Renal pelvis (tissue), 4 donors: ENCODE results near the gene SEMA4A. TPM values are rescaled to one million over a fixed set of nuclear protein-coding genes. Genes with fewer than 3 reads are reported as not detected.

ENCODE experiments used
- DNase-seq: peaks from one replicate; pipeline ENCODE4 v3.0.0-alpha.2; 2013
- polyA plus RNA-seq, 3 donors: library from polyadenylated mRNA; unstranded; fragments of 120-200 nt; gene quantifications; one replicate each; pipeline ENCODE4 v1.2.1, GENCODE V29; 2013; ENCODE audit not compliant: insufficient read length in 3 of 3

The SEMA4A gene
- polyA plus RNA-seq, 3 donors: 21.2 to 27.5 (median 21.3) TPM

DNA sequence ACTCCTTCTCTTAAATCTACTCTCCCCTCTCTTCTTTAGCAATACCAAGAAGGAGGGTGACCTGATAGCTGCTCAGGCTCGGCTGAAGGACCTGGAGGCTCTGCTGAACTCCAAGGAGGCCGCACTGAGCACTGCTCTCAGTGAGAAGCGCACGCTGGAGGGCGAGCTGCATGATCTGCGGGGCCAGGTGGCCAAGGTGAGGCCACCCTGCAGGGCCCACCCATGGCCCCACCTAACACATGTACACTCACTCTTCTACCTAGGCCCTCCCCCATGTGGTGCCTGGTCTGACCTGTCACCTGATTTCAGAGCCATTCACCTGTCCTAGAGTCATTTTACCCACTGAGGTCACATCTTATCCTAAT, 22.8 kb upstream of the SEMA4A start:
- no peak for DNase-seq

DNA sequence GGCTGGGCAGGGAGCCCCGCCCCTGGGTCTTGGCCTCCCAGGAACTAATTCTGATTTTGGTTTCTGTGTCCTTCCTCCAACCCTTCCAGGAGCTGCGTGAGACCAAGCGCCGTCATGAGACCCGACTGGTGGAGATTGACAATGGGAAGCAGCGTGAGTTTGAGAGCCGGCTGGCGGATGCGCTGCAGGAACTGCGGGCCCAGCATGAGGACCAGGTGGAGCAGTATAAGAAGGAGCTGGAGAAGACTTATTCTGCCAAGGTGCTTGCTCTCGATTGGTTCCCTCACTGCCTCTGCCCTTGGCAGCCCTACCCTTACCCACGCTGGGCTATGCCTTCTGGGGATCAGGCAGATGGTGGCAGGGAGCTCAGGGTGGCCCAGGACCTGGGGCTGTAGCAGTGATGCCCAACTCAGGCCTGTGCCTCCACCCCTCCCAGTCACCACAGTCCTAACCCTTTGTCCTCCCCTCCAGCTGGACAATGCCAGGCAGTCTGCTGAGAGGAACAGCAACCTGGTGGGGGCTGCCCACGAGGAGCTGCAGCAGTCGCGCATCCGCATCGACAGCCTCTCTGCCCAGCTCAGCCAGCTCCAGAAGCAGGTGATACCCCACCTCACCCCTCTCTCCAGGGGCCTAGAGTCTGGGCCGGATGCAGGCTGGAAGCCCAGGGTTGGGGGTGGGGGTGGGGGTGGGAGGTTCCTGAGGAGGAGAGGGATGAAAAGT, 18.5 kb upstream of the SEMA4A start:
- DNase-seq: no peak

DNA sequence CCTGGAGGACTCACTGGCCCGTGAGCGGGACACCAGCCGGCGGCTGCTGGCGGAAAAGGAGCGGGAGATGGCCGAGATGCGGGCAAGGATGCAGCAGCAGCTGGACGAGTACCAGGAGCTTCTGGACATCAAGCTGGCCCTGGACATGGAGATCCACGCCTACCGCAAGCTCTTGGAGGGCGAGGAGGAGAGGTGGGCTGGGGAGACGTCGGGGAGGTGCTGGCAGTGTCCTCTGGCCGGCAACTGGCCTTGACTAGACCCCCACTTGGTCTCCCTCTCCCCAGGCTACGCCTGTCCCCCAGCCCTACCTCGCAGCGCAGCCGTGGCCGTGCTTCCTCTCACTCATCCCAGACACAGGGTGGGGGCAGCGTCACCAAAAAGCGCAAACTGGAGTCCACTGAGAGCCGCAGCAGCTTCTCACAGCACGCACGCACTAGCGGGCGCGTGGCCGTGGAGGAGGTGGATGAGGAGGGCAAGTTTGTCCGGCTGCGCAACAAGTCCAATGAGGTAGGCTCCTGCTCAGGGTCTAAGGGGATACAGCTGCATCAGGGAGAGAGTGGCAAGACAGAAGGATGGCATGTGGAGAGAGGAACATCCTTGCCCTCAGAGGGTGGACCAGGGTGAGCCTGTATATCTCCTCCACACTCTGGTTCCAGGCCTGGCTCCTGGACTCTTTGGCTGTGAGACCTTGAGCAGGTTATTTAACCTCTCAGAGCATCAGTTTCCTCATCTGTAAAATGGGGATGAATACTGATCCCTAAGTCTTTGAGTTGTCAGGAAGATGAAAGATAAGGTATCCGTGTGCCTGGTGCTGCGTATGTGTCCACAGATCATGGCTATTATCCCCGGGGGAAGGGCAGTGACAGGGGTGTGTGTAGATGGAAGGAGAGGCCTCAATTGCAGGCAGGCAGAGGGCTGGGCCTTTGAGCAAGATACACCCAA, 17.2 kb upstream of the SEMA4A start:
- DNase-seq: no peak

DNA sequence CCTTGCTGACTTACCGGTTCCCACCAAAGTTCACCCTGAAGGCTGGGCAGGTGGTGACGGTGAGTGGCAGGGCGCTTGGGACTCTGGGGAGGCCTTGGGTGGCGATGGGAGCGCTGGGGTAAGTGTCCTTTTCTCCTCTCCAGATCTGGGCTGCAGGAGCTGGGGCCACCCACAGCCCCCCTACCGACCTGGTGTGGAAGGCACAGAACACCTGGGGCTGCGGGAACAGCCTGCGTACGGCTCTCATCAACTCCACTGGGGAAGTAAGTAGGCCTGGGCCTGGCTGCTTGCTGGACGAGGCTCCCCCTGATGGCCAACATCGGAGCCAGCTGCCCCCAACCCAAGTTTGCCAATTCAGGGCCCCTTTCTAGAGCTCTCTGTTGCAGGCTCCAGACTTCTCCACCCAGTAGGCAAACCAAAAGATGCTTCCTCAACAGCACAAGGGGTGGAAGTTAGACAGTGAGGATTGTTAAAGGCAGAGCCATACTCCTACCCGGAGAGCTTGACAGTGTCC, 16.4 kb upstream of the SEMA4A start:
- DNase-seq: no peak

DNA sequence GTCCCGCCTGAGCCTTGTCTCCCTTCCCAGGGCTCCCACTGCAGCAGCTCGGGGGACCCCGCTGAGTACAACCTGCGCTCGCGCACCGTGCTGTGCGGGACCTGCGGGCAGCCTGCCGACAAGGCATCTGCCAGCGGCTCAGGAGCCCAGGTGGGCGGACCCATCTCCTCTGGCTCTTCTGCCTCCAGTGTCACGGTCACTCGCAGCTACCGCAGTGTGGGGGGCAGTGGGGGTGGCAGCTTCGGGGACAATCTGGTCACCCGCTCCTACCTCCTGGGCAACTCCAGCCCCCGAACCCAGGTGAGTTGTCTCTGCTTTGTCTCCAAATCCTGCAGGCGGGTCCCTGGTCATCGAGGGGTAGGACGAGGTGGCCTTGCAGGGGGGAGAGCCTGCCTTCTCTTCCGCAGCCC, 14.9 kb upstream of the SEMA4A start:
- no peak for DNase-seq

DNA sequence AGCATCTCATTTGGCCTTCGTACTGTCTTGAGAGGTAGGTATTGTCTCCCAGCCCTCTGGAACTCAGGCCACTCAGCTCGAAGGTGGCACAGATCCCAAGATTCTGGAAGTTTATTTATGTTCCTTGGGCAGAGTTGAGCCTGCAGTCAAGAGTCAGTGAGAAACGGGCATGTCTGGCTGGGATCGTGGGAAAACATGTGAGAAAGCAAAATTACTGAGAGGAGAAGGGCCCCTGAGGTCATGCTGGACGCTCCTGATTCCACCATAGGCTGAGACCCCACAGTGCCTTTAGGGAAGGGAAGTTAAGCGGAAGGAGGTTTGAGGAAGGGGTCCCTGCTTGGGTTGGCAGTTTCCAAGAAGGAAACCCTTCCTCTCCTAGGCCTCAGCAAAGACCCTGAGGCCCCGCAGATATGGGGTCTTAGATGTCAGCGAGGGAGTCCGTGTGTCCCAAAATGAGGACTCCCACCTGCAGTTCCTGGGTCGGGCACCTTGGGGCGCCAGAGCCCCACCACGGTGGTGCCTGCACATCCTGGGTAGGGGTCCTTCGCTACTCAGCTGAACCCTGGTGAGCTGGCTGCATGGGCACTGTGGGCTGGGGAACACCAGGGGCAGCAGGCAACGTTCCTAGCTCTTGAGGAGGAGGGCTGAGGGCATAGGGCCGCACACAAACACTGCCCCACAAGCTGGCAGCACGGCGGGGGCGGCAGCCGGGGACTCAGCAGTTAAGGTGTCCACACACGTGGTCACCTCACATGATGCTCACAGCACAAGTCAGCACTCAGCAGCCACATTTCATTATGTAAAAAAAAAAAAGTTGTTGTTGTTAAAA, 12.3 kb upstream of the SEMA4A start:
- no peak for DNase-seq

DNA sequence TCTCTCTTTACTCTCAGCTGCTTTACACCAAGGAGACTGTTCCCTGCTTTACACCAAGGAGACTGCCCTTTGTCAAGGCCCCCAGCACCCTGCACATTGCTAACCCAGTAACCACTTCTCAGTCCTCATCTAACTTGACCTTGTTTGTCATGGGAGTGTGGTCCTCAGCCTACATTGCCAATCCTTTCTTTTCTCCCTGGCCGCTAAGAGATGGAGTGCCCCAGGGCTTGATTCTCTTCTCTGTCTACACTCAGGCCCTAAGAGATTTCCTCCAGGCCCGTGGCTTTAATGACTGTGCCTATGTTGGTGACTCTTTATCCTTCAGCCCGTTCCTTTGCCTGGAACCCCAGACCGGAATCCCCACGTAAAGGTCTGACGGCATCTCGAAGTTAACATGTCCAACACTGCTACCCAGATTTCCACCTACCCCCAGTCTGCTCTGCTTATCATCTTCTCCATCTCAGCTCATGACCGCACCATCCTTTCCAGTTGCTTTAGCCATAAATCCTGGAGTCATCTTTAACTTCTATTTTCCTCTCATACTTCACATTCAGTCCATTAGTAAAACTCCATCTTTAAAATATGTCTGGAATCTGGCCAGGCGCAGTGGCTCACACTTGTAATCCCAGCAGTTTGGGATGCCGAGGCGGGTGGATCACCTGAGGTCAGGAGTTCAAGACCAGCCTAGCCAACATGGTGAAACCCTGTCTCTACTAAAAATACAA, 9.5 kb upstream of the SEMA4A start:
- no peak for DNase-seq

DNA sequence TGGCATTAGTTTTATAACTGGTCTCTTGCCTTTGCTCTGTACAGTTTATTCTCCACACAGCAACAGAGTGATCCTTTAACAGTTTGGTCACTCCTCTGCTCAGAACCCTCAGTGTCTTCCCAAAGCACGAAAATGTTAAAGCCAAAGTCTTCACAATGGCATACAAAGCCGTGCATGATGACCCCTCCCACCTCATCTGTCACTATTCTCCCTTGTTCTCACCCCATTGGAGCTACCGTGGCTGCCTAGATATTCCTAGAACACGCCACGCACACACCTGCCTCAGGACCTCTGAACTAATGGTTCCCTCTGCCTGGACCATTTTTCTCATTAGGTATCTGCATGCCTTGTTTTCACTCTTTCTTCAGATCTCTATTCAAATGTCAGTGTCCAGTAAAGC, 8.6 kb upstream of the SEMA4A start:
- DNase-seq: no peak

DNA sequence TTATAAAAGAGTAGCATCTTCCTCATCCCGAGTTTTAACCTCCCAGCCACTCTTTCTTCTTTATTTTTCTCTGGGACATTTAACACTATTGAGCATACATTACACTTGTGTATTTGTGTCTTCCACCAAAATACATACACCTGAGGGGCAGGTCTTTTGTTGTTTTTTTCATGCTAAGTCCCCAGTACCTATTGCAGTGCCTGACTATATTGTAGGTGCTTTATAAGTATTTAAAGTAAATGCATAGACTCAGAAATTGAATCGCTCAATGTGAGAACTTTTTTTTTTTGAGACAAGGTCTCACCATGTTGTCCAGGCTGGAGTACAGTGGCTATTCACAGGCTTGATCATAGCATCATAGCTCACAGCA, 7.8 kb upstream of the SEMA4A start:
- DNase-seq: no peak

DNA sequence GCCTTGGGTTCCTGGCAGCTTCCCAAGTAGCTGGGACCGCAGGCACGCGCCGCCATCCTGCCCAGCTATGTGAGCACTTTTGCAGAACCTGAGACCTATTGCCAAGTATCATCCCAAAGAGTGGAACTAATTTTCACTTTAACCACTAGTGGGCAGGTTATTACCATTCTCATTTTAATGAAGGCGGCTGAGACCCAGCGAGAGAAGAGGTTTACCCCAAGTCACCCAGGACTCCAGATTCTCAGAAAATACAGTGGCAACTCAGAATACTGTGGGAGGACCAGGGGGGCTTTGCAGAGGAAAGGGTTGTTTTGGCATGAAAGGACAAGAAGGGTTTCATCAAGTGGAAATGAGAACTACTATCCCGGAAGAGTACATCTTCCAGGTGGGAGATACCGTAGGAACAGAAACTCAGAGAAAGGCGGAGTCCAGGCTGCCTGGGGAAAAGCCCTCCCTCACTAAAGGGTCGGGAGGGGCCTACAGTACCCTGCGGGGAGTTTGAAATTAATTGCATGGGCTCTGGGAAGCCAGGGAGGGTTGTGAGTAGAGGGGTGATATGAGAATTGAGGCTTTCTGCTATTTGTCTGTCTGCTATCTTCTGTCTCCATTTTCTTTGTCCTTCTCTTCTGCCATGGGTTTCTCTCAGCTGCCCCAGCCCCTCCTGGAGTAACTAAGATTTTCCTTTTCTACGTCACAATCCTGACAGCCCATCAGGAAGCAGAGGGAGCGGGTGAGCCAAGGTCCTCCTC, 7.2 kb upstream of the SEMA4A start:
- peak; percentile 83 for DNase-seq

DNA sequence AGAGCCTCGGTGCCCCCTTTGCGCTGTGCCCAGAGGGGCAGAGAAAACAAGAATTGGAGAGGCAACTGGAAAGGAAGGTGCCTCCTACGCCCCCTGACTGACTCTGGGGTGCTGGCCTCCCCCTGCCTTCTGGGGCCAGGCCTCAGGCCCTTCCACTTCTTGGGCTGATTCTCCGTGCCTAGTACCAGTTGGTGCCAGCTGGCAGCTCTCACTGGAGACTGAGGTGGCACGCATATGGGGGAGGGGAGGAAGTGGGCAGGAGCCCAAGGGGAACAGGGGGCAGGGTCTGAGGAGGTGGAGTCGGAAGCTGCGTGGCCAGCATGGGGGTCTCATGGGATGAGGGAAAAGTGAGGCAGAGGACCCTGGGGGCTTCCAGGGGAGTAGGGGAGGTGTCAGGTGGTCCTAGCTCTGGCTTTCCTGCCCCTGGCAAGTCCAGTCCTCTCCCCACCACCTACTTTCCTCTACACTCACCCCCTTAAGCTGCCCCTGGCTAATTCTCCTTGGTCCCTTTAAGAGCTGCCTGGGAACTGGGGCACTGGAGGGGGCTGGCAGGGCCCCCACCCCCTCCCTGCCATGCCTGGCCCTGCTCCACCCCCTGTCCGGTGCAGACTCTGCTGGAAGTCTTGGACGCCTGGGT, 6.5 kb upstream of the SEMA4A start:
- no peak for DNase-seq

DNA sequence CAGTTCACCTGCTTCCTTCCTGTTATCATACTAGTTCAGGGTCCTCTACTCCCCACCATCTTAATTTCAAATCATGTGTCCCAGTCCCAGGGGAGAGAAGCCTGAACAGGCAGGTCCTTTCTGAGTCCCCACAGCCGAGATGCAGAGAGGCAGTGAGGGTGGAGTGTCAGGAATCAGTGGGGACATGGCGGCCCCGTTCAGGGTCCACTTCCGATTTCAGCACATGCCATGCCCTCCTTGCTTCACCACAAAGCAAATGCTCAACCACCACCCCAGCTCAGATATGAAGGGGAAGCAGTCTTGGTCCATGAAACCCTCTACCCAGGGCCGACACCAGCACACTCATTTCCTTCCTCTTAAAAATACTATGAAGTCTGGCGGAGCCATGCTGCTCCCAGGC, 5.2 kb upstream of the SEMA4A start:
- no peak for DNase-seq

DNA sequence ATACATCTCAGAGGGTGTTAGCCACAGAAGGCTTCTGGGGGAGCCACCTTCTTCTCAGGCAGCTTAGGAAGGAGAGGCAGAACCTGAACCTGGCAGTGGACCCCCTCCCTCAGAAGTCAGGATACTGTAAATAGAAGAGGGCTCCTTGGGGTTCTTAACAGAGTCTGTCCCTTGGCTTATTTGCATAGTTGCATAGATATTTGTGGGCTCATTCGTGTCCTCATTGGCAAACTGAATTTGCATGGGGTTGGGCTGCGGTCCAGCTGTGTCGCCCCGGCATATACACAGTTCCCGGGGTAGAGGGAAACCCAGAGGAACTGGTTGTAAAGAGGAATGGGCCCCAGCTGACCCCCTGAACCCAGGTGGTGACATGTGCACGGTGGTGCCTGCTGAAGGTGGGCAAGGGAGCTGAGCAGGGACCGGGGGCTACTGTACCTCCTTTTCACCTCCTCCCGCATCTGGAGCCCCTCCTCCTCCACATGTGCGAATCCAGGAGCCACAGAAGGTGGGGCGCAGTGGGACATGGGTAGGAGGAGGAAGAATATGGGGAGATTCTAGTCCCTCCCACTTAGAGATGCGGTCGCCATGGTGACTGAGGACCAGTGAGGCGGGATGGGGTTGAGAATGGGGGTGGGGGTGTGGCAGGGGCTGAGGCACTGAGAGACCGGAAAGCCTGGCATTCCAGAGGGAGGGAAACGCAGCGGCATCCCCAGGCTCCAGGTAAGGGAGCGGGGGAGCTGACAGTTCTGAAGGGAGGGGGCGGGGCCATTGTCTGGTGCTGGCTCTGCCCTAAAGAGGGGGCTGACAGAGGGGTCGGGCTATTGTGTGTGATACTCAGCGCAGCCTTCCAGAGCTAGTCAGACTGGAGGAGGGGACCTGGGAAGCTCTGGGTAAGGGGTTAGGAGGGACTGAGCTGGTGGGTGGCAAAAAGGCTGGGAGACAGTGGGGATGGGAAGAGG, 3.7 kb upstream of the SEMA4A start:
- DNase-seq: no peak

DNA sequence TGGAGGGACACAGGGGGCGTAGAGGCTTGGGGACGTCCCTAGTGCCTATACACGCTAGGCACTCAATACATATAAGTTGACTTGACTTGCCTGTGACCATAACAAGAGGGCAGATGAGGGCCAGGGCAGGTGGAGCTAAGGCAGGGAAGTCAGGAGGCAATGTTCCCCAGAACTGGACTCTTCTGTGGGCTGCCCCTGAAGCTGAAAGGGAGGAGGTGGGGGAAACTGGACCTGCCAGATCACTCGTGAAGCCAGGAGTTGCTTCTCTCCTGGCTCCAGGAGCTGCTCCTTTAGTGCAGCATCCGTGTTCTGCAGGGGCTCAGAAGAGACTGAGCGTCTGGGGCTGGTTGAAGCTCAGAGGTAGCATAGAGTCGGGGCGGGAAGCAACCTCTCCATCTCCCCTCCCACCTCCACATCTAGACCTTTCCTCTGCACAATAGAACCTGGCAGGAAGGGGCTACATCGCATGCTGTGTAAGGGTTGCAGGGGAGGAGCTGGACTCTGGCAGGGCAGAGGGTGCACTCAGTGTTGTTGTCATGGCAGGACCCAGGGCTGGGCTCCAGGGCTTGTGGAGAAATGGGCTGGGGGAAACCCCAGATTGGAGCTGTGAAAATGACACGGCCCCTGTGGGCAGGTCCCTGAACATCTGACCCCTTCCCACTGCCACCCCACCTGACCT, 2.9 kb upstream of the SEMA4A start:
- no peak for DNase-seq

DNA sequence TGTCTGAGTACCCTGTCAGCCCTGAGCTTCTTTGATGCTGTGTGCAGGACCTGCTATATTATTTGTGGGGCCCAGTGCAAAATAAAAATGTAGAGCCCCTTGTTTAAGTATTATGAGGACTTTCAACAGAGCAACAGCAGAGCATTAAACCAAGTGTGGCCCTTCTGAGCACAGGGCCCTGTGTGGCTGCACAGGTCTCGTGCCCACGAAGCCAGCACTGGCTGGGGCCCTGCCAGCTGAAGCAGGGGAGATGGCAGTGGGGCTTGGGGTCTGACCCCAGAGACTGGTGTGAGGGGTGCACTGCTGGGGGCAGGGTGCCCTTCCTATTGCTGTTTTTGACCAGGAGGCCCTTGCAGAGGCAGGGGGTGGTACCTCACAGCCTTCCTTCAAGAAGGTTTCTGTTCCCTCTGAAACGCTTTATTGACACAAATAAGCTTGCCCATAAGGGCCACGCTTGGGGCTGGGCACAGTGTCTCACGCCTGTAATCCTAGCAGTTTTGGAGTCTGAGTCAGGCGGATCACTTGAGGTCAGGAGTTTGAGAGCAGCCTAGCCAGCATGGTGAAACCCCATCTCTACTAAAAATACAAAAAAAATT, 2.2 kb upstream of the SEMA4A start:
- no peak for DNase-seq

DNA sequence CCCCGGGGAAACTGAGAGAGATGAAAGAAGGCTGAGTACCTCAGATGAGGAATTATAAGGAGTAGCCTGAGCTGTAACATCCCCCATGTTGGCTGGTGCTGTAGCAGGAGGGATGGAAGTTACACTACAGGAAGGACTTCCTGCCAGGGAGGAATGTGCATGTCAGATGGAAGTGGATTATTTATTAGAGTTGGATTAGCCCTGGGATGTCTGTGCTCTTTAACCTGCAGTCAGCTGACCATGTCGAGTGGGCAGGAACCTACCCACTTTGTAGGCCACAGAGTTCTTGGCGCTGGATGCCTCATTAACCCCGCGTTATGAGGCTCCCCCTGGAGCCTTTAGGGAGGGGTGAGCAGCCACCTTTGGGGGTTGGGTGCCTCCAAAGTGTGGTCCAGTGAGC, 757 bp upstream of the SEMA4A start:
- DNase-seq: peak; percentile 81

DNA sequence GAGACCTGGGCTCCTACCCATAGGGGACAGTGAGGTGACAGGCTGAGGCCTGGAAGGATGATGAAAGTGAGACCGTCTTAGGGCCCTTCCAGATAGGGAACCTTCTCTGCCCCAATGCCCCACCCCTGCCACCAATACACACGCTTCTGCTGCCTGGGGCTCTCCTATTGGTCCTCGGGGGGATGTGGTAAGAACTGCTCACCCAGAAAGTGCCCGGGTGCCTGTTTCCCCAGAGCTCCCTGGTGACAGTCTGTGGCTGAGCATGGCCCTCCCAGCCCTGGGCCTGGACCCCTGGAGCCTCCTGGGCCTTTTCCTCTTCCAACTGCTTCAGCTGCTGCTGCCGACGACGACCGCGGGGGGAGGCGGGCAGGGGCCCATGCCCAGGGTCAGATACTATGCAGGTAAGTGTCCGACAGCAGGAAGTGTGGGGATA, 948 bp downstream of the SEMA4A start:
- DNase-seq: no peak
